Tibial nerve (tissue), 3 donors: Measurements from ENCODE around the gene EDAR.

ENCODE experiments used
- POLR2A ChIP-seq, 2 donors: fragments of 450-650 bp; IDR thresholded peaks; one replicate each; pipeline ENCODE4 v1.6.1; 2017; ENCODE audit warnings: antibody characterized with exemption in 2 of 2, mild to moderate bottlenecking in 2 of 2, moderate library complexity in 2 of 2
- TF ChIP-seq, protein P1 (sequence below), 5 experiments: fragments of 200-600 bp in 3 of 5; fragments of 450-650 bp in 2 of 5; sonication (generic) in 3 of 5; IDR thresholded peaks; one replicate each; pipeline ENCODE4 v1.5.1; 2016 to 2019; ENCODE audit warnings: antibody characterized with exemption in 5 of 5, mild to moderate bottlenecking in 3 of 5, moderate library complexity in 2 of 5

DNA sequence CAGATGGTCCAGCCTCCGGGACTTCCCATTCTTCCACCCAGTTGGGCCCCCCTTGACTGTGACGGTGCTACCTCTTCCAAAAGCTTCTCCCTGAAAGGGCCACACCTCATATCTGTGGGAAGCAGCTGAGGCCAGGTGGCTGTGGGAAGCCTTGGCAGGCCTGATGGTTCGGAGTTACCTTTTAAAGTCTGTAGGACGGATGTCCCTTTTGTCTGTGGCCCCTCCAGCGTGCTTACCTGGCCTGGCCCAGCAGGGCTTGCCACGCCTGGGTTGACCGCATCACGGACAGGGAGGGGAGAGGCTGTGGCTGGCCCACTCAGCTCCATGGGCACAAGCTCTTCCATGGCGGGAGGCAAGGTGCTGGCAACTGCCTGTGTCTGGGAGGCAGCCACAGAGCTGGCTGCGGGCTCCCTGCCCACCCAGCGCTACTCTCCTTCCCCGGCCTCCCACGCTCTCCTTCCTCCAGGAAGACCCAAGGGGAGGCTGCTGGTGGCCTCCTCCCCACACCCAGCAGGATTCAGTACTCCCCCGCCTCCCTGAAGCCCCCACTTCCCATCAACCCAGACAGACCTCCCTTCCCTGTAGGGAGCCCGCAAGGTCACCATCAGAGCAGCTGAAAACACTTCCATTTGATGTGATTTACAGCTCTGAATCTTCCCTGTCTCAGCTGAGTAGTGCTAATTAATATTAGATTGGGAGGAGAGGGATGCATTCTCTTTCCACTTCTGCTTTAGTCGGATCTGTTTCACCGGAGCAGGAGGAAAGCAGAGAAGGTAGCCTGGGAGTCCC lies 52.8 kb downstream of the EDAR start:
- TF ChIP-seq, protein P1, sequence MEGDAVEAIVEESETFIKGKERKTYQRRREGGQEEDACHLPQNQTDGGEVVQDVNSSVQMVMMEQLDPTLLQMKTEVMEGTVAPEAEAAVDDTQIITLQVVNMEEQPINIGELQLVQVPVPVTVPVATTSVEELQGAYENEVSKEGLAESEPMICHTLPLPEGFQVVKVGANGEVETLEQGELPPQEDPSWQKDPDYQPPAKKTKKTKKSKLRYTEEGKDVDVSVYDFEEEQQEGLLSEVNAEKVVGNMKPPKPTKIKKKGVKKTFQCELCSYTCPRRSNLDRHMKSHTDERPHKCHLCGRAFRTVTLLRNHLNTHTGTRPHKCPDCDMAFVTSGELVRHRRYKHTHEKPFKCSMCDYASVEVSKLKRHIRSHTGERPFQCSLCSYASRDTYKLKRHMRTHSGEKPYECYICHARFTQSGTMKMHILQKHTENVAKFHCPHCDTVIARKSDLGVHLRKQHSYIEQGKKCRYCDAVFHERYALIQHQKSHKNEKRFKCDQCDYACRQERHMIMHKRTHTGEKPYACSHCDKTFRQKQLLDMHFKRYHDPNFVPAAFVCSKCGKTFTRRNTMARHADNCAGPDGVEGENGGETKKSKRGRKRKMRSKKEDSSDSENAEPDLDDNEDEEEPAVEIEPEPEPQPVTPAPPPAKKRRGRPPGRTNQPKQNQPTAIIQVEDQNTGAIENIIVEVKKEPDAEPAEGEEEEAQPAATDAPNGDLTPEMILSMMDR (IDR thresholded peaks at IDR 0.05): no peak
- no peak for TF ChIP-seq POLR2A (IDR thresholded peaks at IDR 0.05)
